DMS 273 (cell line): Measurements from ENCODE around the gene TMEM120A.
A peak's percentile ranks its signal among the peaks of the same experiment; 100 is the strongest.

ENCODE experiments used
- DNase-seq: peaks from one replicate; lab custom pipeline; 2025; ENCODE audit not compliant: unreplicated experiment; lab: John Stamatoyannopoulos, UW

The TMEM120A gene

DNA sequence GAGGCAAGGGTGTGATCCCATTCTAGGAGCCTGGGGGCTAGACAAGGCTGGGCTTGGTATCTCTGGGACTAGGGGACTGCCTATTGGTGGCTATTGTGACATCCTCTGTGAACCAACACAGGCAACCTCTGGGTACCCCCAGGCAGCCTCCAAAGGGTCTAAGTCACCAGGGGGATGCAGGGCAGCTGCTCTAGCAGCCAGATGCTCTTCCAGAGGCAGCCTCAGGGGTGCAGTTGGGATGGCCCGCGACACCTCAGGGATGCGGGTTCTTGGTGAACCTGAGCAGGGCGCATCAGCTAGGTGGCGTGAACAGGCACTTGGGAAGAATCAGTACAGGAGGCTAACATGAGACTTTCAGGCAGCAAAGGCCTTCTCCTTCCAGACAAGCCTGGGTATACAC lies 1.6 kb upstream of the TMEM120A start:
- DNase-seq: no peak

DNA sequence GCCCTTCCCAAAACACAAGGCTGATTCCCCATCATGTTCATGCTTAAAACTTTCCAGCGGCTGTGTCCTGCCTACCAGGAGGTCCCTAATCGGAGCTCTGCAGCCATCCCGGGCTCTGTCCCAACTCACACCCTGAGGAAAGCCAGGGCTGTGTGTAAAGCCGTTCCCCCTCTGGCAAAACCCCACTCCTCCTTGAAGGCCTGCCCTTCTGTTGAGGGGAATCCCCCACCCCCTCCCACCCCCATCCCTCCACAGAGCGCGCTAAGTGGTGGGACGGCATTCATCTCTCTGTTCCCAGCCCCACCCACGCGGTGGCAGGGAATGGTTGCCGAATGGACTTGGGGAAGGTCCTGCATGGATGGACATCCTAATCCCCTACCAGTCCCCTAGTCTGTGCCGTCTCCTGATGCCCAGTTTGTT lies 667 bp upstream of the TMEM120A start:
- no peak for DNase-seq

- DNase-seq: peak; percentile 70
Observed at GRCh38 chr7:75993689-75994387, 557 bp downstream of the TMEM120A start.

DNA sequence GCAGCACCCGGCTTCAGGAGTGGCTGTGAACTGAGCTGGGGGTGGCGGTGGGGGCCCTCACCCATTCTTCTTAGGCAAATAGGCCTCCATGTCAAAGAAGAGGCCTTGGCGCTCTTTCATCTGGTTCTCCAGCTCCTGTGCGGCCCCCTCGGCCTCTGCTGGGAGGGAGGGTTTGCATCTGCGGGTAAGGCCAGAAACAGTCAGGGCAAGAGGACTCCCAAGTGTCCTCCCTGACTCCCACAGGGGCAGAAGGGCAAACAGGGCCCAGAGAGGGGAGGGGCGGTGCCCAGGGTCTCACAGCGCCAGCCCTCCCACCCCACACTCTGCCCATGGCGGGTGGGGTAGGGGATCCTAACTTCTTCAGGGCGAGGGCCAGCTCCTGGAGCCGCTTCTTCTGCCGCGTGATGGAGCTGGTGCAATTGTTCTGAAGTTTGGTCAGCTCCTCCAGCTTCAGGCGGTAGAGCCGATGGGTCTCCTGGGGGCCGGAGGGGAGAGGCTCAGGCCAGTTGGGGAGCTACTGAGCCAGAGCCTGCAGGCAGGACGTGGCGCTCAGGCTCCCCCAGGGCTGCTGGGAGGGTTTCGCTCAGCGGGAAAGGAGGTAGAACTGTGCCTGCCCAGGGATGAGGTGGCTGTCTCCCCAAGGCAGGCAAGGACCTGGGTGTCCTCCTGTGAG lies 2.2 kb downstream of the TMEM120A start:
- no peak for DNase-seq

GRCh38 chr7:75991531-75992082 lies 2.8 kb downstream of the TMEM120A start:
- no peak for DNase-seq

DNA sequence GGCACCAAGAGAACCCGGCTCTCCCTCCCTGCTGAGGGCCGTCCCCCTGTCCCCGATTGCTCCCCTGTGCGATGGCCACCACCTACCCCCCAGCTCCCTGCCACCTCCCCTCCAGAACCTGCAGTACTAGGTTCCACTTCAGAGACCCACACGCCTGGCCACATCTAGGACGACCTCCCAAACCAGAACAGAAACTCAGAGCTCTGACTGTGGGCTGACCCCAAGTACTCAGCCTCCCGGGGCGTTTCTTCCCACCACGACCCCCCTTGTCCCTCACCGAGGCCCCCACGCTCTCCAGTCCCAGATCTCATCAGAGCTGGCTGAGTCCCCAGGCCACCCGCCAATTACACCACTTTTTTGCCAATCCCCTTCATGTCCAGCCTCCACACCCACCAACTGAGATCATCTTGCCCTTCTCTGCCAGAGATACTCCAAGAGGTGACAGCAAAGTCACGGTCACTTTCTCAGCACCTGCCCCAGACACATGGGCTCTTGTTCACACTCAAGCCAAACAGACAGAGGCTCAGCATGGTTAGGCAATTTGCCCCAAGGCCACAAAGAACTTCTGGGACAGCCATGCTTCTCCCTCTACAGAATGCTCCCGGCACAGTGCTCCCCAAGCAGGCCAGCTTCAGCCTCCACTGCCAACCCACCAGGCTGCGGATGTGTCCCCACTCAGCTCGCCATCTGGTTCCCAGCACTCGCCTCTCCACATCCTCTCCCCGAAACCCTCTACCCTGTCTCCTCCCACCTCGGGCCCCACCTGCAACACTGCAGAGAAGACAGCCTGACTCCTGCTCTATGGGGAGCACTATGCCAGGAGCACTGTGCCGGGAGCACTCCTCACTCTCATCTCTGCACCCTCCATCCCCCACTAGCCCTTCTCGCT lies 4.7 kb downstream of the TMEM120A start:
- no peak for DNase-seq

GRCh38 chr7:75988568-75989499 lies 5.6 kb downstream of the TMEM120A start:
- DNase-seq: no peak

DNA sequence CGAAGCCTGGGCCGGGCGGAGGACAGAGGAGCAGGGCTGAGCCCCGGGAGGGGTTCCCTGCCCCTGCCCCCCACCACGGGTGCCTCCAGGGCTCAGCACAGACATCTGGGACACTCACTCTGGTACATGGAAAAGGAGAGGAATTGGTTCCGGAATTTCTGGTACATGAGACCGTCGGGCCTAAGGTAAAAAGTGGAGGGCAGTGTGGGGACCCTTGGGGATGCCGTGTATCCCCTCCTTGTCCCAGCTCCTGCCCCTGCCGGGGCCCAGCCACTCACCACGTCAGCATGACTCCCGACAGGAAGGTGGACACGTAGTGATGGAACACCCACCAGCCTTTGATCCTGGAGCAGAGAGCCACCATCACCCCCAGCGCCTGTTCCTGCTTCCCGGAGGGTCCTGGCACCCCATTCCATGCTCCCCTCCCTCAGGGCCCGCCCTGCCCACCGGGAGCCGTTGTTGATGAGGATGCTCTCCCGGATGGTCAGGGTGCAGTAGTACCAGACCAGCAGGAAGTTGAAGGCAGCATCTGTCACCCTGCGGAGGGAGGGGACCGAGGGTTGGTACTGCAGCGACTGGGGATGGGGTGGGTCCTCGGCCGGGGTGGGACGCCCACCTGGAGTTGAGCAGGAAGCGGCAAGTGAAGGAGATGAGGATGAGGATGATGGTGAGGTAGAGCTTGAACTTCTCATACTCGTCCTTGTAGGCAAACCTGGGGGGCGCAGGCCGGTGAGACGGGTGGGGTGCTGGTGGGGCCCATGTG lies 6.4 kb downstream of the TMEM120A start:
- no peak for DNase-seq

DNA sequence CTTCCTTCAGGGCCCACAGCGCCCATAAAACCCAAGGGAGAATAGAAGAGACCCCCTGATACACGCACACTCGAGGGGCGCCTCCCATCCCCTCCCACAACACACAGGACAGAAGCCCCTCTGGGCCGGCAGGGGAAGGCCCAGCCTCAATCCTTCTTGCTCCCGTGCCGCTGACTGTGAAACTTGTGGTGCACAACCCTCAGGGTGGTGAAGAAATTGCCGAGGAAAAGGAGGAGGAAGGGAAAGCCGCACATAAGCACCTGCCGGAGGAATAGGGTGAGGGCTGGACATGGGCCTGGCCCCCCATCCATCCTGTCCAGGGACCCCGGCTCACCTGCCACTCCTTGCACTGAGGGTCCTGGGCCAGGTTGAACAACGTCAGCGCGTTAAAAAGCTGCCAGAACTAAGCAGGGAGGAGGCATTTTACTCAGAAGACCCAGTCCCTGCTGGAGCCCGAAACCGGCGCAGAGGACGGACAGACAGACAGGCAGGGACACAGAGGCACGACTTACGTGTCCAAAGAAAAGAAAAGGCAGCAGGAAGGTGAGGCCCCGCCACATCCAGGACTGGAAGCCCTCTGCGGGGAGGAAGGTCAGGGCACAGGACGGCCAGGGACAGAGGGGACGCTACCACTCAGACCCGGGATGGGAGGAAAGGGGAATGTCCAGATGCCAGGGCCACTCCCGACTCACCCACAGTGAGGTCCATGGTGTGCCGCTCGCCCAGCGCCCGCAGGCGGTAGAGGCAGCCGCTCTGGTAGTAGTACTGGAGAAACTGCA lies 7.2 kb downstream of the TMEM120A start:
- no peak for DNase-seq

- no peak for DNase-seq
Observed at GRCh38 chr7:75986147-75986781, 8.1 kb downstream of the TMEM120A start.

- DNase-seq: no peak
Observed at GRCh38 chr7:75985518-75986146, 8.8 kb downstream of the TMEM120A start.

DNA sequence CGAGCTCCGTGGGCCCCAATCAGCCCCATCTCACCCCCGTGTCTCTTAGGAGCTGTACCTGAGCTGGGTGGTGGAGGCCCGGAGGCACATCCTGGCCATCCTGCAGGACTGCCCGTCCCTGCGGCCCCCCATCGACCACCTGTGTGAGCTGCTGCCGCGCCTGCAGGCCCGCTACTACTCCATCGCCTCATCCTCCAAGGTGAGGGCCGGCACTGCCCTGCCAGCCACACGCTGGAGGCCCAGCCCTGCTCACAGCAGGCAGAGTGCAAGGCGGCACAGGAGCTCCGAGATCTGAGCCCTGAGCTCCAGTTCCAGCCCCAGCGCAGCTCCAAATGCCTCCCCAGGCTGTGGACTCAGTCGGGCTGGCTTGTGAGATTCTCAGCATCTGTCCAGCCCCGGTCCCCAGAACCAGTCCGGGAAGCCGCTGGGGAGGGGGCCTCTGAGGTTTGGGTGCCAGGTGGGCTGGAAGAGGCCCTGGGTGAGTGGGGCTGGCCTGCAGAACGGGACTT lies 9.3 kb downstream of the TMEM120A start:
- no peak for DNase-seq

GRCh38 chr7:75984130-75985008 lies 10.0 kb downstream of the TMEM120A start:
- DNase-seq: no peak

GRCh38 chr7:75983471-75984129 lies 10.8 kb downstream of the TMEM120A start:
- DNase-seq: no peak

GRCh38 chr7:75982306-75983064 lies 11.9 kb downstream of the TMEM120A start:
- no peak for DNase-seq
